ENCODE results near the gene HHIP.

The HHIP gene

DNA sequence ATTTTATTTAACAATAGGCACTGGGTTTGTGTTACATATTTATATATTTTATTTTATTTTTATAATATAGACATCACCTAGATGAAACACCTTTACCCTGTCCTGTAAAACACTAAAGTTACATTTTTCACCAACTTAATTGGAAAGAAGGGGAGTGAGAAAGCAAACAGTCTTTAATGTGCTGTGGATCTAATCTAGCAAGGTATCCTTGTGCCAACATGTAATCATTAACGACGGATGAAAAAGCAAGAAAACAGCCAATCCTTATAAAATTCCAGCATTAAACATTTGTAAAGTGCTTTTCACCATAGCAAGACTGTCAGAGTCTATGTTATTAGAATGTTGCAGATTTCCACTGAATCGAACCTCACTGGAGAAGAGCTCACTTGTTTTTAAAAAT is 92.7 kb downstream of the HHIP start:
- no peak for TF ChIP-seq CTCF (IDR thresholded peaks at IDR 0.05; ENCODE audit: control insufficient read depth, extremely low read depth, insufficient read depth)
- no peak for DNase-seq (ENCODE audit: low read depth)
- H3K4me3 ChIP-seq (ENCODE audit: low read depth, low read length), result no peak overlapping the region

- H3K4me3 ChIP-seq (ENCODE audit: low read depth, low read length), result no peak overlapping the region
- no peak for DNase-seq (ENCODE audit: low read depth)
- no peak for TF ChIP-seq CTCF (IDR thresholded peaks at IDR 0.05; ENCODE audit: control insufficient read depth, extremely low read depth, insufficient read depth)
Measured at GRCh38 chr4:144739511-144740033, 93.6 kb downstream of the HHIP start.

DNA sequence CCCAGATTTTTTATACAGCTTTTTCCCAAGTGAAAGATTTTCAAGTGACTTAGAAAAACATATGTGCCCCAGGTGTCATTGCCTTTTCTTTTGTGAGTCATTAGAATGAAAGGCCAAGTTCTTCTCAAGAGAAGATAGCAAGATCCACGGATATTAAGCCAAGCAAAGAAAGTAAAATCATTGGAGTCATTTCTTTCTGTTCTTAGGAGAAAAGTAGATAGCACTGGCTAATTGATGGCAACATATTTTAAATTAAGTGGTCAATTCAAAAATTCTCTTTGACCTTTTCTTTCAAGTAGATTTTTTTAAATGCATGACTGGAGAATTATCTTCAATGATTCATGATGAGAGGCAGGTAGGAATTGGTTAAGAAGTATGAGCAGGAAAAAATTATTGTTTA is 94.4 kb downstream of the HHIP start:
- H3K4me3 ChIP-seq (ENCODE audit: low read depth, low read length), result no peak overlapping the region
- DNase-seq (ENCODE audit: low read depth), result no peak
- no peak for TF ChIP-seq CTCF (IDR thresholded peaks at IDR 0.05; ENCODE audit: control insufficient read depth, extremely low read depth, insufficient read depth)

GRCh38 chr4:144748814-144749555 is 103.0 kb downstream of the HHIP start:
- TF ChIP-seq CTCF (IDR thresholded peaks at IDR 0.05; ENCODE audit: control insufficient read depth, extremely low read depth, insufficient read depth), result no peak
- no peak overlapping the region for H3K4me3 ChIP-seq (ENCODE audit: low read depth, low read length)
- no peak for DNase-seq (ENCODE audit: low read depth)

DNA sequence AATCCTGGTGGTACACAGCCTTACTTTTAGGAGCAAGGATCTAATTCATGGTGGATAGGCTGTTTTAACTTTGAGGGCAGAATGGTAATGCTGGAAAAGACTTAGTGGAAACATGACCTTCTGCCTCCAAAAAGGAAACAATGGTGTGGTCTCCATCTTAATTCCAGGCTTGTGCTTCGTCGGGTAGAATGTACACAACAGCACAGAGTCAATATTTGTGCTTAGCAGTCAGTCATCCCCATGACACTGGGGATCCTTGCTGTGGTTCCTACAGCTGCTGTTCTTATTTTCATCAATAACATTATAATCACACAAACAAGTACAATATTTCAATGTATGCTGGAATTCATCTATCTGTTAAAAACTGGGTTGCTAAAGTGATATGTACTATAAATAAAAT is 104.4 kb downstream of the HHIP start:
- DNase-seq (ENCODE audit: low read depth), result no peak
- TF ChIP-seq CTCF (IDR thresholded peaks at IDR 0.05; ENCODE audit: control insufficient read depth, extremely low read depth, insufficient read depth), result no peak
- no peak overlapping the region for H3K4me3 ChIP-seq (ENCODE audit: low read depth, low read length)

DNA sequence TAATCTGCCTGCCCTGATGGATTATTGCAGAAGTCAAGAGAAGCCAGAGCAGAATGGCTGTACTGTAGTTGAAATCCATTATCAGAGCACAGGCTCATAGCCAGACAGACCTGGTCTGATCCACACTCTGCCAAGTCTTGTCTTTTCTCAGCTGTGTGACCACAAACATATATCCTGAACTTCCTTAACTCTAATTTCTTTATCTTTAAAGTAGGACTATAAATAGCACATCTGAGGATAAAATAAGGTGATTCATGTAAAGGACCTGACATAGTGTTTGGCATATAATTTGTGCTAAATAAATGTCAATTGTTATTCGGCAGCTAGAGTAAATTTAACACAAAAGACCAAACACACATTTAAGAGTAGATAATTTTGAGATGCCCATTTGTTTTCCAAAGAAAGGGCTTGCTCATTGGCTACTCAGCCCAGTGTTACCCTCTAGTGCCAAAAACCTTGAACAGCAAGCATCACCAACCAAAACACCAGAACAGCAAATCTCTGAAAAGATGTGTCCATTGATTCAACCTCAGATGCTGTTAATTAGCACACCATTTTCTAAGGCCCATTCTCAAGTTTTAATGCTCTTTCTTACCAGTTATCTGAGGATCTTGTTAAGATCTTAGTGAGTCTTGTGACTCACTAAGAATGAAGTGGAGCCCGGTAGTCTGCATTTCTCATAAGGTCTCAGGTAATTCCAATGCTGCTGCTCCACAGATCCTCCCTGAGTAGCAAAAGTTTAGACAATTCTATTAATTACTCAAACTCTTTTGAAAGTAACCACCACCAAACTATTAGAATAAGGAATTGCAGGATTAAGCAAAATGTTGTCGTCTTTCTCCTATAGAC is 108.8 kb downstream of the HHIP start:
- no peak for DNase-seq (ENCODE audit: low read depth)
- TF ChIP-seq CTCF (IDR thresholded peaks at IDR 0.05; ENCODE audit: control insufficient read depth, extremely low read depth, insufficient read depth), result peak; percentile 35
- H3K4me3 ChIP-seq (ENCODE audit: low read depth, low read length), result no peak overlapping the region
